Erythroblast (primary cell): ENCODE data around the gene GRIP1.

Experiments
- GATA1 ChIP-seq: IDR thresholded peaks from 2 replicates; pipeline ENCODE4 v1.6.1; 2011; ENCODE audit warnings: low read depth, mild to moderate bottlenecking, control low read depth, low read length, moderate library complexity
- POLR2A ChIP-seq: IDR thresholded peaks from 2 replicates; pipeline ENCODE4 v1.6.1; 2011; ENCODE audit warnings: mild to moderate bottlenecking, low read length

- no peak for TF ChIP-seq POLR2A
- TF ChIP-seq GATA1, result no peak
Measured at GRCh38 chr12:66563220-66563619, 115.7 kb downstream of the GRIP1 start.
